Measurements from ENCODE around the gene ETFB. TPM values are rescaled to one million over a fixed set of nuclear protein-coding genes. Genes with fewer than 3 reads are reported as not detected.

The ETFB gene
- total RNA-seq, 2 donors from 2014 or later = 54.3 to 77.3 TPM

DNA sequence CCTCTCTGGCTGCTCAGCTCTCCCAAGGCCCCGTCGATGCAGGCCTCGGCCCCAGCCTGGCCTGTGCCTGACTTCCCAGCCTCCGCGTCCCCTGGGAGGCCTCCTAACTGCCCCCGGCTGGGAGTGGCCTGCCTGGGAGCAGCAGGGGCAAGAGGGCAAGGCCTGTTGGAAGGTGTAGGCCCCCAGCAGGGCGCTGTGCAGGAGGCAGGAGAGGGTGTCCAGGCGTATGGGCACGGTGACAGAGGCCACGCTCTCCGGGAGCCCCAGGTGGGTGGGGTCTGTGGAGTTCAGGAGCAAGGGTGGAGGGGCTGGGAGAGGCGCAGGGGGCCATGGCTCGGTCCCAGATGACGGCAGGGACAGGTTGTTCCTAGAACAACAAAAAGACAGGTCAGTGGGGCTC, 23.0 kb upstream of the ETFB start:
- Mint-ChIP-seq H3K4me1 (peaks cover 5% of the 10 kb centered on the region), H3K27ac (no peak overlapping the region), H3K27me3 (ENCODE audit: insufficient read depth) (no peaks in the 10 kb centered on the region), H3K9me3 (no peaks in the 10 kb centered on the region), H3K36me3 (ENCODE audit: low read depth) (no peaks in the 10 kb centered on the region), H3K4me3 (no peak overlapping the region)
- Histone ChIP-seq H3K27ac (ENCODE audit: low read depth, low read length) (no peak overlapping the region), H3K9me3 (ENCODE audit: control insufficient read depth, low read length) (no peaks in the 10 kb centered on the region), H3K4me3 (ENCODE audit: low read length) (no peak overlapping the region), H3K9ac (ENCODE audit: extremely low read depth, low read length, poor library complexity, severe bottlenecking) (no peak overlapping the region), H3K27me3 (ENCODE audit: control insufficient read depth, insufficient read depth, low read length, poor library complexity, severe bottlenecking) (no peaks in the 10 kb centered on the region), H3K36me3 (ENCODE audit: control insufficient read depth, insufficient read depth, low read length) (no peaks in the 10 kb centered on the region), H3K4me1 (ENCODE audit: control insufficient read depth, insufficient read depth, low read length) (peaks cover 2% of the 10 kb centered on the region)
- no peak for TF ChIP-seq CTCF (conservative IDR thresholded peaks at IDR 0.05)
- WGBS, 2 experiments (ENCODE audit: insufficient coverage in 1 of 2, insufficient read length in 1 of 2) = 91% methylated on average over 14 of the region's 14 CpGs; no CpG with 5 or more reads in 1 of the 2 experiments
- no peak for DNase-seq

DNA sequence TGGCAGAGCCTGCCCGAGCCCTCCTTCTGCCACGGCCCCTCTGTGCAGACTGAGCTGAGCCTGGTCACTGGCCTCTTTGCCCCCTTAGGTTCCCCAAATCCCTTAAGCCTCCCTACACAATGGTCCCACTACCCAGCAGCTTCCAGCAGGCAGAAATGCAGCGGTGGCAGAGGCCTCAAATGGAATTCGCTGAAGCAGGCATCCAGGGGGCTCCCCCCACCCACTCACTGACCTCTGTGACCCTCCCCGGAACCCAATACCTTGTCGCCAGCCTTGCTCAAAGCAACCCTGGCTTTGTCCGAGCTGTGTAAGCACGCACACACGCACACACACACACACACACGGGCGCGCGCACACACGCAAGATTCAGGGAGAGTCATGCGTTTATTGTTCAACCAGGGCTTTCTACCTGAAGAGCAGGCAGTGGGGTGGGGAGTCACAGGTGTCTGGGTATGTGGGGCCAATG, 21.8 kb upstream of the ETFB start, which contains the start of gene LIM2:
Gene LIM2 (minus strand): TSS at position 51 of the 466 bp plus-strand sequence. CDS start 531 bp downstream, outside the sequence.
- Histone ChIP-seq H3K9me3 (ENCODE audit: control insufficient read depth, low read length) (no peaks in the 10 kb centered on the region), H3K27me3 (ENCODE audit: control insufficient read depth, insufficient read depth, low read length, poor library complexity, severe bottlenecking) (no peaks in the 10 kb centered on the region), H3K4me3 (ENCODE audit: low read length) (no peak within 1 kb of the TSS), H3K4me1 (ENCODE audit: control insufficient read depth, insufficient read depth, low read length) (no peaks in the 10 kb centered on the region), H3K9ac (ENCODE audit: extremely low read depth, low read length, poor library complexity, severe bottlenecking) (no peak within 1 kb of the TSS), H3K36me3 (ENCODE audit: control insufficient read depth, insufficient read depth, low read length) (no peaks in the 10 kb centered on the region), H3K27ac (ENCODE audit: low read depth, low read length) (no peak within 1 kb of the TSS)
- Mint-ChIP-seq H3K36me3 (ENCODE audit: low read depth) (no peaks in the 10 kb centered on the region), H3K4me3 (no peak within 1 kb of the TSS), H3K9me3 (no peaks in the 10 kb centered on the region), H3K27ac (no peak within 1 kb of the TSS), H3K27me3 (ENCODE audit: insufficient read depth) (no peaks in the 10 kb centered on the region), H3K4me1 (no peaks in the 10 kb centered on the region)
- WGBS, 2 experiments (ENCODE audit: insufficient coverage in 1 of 2, insufficient read length in 1 of 2) = 92 to 100% methylated on average over 1 to 15 of the region's 15 CpGs
- no peak for DNase-seq
- no peak for TF ChIP-seq CTCF (conservative IDR thresholded peaks at IDR 0.05)

DNA sequence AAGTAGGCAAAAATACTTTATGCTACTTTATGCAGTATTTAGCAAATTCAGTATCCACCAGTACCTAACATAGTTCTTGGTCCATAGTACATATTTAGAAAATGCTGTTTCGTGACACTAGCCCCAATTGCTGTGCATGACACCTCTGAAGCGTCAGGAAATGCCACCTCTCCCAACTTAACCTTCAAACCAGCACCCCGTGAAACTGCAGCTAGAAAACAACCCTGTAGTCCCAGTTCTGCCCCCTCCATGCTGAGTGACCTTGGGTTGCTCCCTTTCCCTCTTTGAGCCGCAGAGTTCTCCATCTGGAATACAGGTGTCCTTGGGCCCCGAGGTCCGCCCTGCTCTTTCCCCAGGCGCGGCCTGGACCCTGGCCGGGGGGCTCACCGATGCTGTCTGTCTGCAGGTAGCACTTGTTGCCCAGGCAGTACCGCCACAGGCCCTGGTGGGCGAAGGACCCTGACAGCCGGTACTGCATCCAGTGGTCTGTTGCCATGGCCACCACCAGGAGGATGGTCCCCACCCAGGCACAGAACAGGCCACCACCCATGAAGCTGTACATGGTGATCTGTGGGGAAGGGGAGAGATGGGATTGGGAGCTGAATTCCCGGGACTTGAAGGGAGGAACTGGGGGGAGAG, 20.8 kb upstream of the ETFB start:
- Mint-ChIP-seq H3K27ac (no peak overlapping the region), H3K36me3 (ENCODE audit: low read depth) (no peaks in the 10 kb centered on the region), H3K4me1 (no peaks in the 10 kb centered on the region), H3K27me3 (ENCODE audit: insufficient read depth) (no peaks in the 10 kb centered on the region), H3K9me3 (peaks cover 7% of the 10 kb centered on the region), H3K4me3 (no peak overlapping the region)
- no peak for TF ChIP-seq CTCF (conservative IDR thresholded peaks at IDR 0.05)
- H3K4me1 ChIP-seq (ENCODE audit: control insufficient read depth, insufficient read depth, low read length) = no peaks in the 10 kb centered on the region
- no peaks in the 10 kb centered on the region for H3K36me3 ChIP-seq (ENCODE audit: control insufficient read depth, insufficient read depth, low read length)
- no peaks in the 10 kb centered on the region for H3K27me3 ChIP-seq (ENCODE audit: control insufficient read depth, insufficient read depth, low read length, poor library complexity, severe bottlenecking)
- H3K9me3 ChIP-seq (ENCODE audit: control insufficient read depth, low read length) = no peaks in the 10 kb centered on the region
- WGBS, 2 experiments (ENCODE audit: insufficient coverage in 1 of 2, insufficient read length in 1 of 2) = 93 to 95% methylated on average over 12 to 14 of the region's 14 CpGs
- H3K27ac ChIP-seq (ENCODE audit: low read depth, low read length) = no peak overlapping the region
- no peak overlapping the region for H3K4me3 ChIP-seq (ENCODE audit: low read length)
- no peak for DNase-seq
- no peak overlapping the region for H3K9ac ChIP-seq (ENCODE audit: extremely low read depth, low read length, poor library complexity, severe bottlenecking)
